HG03139 (cell line): Measurements from ENCODE around the gene SRC.
A peak's percentile ranks its signal among the peaks of the same experiment; 100 is the strongest.
"Not testable (repeated sequence)": the region's sequence is repeated elsewhere in the genome, so short reads cannot be mapped to it uniquely, and the experiment has no call there.

Experiments
- ATAC-seq: cut with Tn5 transposase; IDR thresholded peaks from one replicate; pipeline ENCODE4 v1.9.1; 2021; ENCODE audit not compliant: unreplicated experiment

SRC gene

GRCh38 chr20:37335642-37336368 lies 10.1 kb upstream of the SRC start:
- ATAC-seq, result peak; percentile 11

DNA sequence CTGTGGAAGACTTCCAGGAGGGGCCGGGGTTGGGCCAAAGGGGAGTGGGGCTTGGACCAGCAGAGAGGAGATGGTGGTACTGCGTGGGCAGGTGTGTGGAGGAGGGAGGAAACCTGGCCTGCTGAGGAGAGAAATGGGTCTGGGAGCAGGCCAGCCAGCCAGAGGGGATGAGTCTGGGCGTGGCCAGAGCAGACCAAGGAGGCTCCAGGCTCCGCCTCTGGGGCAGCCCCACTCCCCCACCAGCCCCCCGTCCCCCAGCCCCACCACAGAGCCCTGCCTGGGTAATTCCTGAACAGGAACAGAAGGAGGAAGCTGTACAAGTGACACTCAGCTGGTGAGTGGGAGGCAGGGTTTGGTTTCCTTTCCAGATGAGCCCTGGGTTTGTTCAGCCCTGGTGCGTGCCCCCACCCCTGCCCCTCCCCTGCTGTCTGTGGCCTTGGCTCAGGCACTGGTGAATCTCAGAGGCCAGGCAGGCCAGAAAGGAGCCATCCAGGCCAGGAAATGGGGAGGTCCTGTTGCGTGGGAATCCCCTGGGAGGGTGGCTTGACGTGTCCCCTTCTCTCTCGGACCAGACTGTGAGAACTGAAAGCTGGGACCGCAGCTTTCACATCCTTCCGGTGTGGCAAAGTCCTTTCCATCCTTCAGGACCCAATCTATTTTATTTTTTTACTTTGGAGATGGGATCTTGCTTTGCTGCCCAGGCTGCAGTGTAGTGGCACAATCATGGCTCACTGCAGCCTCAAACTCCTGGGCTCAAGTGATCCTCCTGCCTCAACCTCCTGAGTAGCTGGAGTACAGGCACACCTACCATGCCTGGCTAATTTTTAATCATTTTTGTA lies 9.4 kb upstream of the SRC start:
- peak; percentile 60 for ATAC-seq

GRCh38 chr20:37337208-37337991 lies 8.5 kb upstream of the SRC start:
- ATAC-seq, result no peak

- not testable (repeated sequence) for ATAC-seq
Observed at GRCh38 chr20:37338380-37338779, 7.6 kb upstream of the SRC start.

DNA sequence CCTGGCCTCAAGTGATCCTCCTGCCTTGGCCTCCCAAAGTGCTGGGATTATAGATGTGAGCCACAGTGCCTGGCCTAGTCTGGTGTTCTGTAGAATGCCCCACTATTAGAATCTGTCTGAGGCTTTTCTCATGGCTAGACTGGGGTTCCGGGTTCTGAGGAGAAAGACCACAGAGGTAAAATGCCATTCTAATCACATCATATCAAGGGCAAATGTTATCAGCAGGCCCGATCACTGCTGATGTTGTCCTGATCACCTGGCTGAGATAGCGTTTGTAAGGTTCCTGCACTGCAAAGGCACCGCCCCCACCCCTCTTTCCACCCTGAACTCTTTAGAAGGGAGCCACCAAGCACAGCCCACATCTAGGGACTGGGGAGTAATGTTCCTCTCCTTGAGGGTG lies 6.7 kb upstream of the SRC start:
- ATAC-seq, result no peak

DNA sequence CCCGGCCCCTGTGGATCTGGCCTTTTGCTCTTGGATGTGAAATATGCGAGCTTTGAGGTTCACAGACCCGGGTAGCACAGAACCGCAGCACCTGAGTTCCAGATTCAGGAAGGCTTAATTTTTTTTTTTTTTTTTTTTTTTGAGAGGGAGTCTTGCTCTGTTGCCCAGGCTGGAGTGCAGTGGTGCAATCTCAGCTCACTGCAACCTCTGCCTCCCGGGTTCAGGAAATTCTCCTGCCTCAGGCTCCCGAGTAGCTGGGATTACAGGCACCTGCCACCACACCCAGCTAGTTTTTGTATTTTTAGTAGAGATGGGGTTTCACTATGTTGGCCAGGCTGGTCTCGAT lies 6.2 kb upstream of the SRC start:
- ATAC-seq, result not testable (repeated sequence)

GRCh38 chr20:37340998-37341397 lies 4.9 kb upstream of the SRC start:
- ATAC-seq, result no peak

DNA sequence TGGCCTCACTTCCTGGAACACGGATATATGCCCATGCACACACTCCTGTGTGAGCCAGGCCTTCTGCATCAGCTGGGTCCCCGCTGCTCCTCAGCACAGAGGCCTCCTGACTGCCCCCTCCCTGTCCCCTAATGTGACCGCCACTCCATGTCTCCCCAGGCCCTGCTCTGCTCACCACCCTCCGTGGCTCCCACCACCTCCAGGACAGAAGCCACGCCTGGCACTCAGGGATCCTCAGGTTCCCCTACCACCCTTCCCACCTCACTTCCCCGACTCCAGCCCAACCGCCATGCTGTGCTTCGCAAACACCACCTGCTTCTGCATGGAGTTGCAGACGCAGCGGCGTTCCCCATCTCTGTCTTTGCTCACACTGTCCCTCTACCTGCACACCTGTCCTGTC lies 4.3 kb upstream of the SRC start:
- no peak for ATAC-seq

GRCh38 chr20:37342231-37343177 lies 3.4 kb upstream of the SRC start:
- no peak for ATAC-seq

GRCh38 chr20:37343212-37343993 lies 2.5 kb upstream of the SRC start:
- no peak for ATAC-seq

GRCh38 chr20:37343994-37344355 lies 2.0 kb upstream of the SRC start:
- no peak for ATAC-seq

DNA sequence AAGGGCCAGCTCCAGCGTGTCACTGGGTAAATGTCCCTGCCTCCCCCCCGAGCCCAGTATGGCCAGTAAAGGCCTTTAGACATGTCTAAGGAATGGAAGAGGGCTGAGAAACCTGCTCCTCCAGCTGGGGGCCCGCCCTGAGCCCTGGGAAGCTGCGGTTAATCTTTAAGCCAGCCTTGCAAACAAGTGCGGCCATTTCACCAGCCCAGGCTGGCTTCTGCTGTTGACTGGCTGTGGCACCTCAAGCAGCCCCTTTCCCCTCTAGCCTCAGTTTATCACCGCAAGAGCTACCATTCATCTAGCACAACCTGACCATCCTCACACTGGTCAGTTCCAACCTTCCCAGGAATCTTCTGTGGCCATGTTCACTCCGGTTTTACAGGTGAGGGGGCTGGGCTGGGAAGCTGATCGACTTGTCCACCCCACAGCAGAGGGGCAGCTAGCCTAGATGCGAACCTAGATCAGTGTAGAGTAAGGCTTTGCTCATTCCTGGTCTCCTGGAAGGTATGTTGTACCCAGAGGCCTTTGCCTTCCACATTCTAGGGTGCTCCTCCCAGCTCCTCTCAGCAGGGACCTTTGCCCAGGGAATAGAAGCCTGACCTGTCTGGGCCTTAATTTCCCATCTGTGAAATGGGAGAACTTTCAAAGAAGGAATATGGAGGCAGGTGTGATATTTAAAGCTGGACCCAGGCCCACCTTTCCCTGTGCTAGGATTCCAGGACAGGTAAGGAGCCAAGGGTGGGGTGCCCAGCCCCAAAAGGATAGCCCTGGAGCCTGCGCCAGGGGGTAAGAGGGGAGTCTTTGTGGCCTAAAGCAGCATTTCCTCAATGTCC lies 1.2 kb upstream of the SRC start:
- ATAC-seq, result no peak

DNA sequence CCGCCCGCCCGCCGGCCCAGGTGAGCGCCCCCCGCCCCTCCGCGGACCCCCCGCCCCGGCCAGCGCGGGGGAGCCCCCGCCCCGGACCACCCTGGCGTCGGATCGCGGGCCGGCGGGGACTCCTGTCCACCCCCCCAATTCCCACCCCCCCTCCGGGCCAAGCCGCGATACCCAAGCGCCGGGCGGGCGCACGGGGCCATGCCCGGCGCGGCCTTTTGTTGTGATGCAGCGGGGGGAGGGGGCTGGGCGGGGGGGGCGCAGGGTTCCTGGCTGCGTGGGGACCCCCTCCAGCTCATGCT lies 245 bp downstream of the SRC start:
- ATAC-seq, result no peak

DNA sequence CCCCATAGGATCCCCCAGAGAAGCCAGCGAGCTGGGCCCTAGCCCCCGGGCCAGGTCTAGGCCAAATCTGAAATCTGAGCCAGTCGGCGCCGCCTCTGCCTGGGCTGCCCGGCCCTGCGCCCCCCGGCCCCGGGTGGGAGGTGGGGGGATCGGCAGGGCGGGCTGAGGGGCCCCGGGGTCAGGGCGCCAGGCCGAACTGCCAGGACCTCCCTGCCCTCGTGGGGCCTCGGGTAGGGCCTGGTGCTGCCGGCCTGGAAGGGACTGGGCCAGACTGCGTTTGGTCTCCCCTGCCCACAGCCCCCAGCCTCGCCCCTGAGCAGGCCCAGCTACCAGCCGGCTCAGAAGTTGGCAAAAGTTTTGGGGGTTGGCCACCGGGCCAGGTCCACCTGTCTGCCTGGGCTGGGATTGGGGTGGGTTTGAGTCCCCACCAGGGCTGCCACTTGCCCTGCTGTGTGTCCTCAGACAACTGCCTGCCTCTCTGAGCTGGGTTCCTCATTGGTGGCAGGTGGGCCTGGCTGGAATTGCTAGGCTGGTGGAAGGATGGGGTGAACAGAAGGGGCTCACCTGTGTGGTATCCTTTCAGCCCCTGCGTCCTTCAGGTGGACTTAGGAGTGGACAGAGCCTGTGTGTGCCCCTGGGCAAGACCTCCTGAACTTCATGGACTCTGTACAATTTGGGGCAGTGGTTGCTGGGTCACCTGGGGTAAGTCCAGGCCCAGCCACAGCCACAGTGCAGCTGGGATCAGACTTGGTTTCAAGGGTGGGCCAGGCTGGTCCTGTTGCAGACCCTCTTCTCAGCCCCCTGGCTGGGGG lies 801 bp downstream of the SRC start:
- ATAC-seq, result no peak

DNA sequence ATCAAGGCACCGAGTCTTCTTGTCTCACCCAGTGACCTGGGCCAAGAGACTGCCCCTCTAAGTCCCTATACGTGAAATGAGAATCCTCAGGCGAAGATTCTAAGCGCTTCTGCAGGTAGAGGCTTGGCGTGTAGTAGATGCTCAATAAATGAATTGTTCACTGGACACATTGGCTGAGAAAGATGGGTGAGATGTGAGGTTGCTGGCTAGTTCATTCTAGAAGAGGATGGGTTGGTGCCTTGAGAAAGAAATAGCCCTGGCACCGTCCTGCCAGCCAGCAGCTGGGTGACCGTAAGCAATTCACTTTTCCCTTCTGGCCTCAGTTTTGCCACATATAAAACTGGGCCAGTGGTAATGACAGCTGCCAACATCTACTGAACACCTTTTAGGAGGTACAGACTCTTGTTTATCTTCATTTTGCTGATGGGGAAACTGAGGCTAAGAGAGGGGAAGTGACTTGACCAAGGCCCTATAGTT lies 1.4 kb downstream of the SRC start:
- no peak for ATAC-seq

GRCh38 chr20:37347891-37348791 lies 2.2 kb downstream of the SRC start:
- no peak for ATAC-seq

- ATAC-seq, result no peak
Observed at GRCh38 chr20:37348792-37349516, 3.0 kb downstream of the SRC start.
